ENCODE measurements around the gene RAB3D.
"Not testable (repeated sequence)": the region's sequence is repeated elsewhere in the genome, so short reads cannot be mapped to it uniquely, and the experiment has no call there.

The RAB3D gene

DNA sequence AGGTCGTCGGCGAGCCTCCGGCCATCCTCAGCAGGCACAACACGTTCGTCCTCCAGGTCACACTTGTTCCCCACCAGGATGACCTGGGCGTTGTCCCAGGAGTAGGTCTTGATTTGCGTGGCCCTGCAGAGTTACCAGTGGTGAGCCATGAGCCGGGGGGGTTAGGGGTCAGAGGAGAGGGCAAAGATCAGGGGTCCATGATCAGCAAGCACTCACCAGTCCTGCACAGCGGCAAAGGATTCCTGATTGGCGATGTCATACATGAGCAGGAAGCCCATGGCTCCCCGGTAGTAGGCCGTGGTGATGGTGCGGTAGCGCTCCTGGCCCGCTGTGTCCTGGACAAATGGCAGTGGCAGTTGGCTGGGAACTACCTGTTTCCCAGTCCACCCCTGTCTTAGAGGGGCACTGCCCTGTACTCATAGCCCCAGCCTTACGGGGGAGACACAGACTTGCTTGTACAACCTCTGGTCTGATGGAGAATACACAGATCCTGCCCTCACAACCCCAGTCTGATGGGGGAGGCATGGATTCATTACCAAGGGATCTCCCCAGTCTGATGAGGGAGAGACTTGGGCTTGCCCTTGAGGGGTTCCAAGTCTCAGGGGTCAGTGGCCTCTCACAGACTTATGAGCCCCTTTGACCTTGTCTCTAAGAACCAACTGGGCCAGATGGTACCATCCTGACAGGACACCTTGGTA is 3.9 kb downstream of the RAB3D start:
- no peaks in the 10 kb centered on the region for H3K4me1 ChIP-seq
- H3K36me3 ChIP-seq = peaks cover 4% of the 10 kb centered on the region
- no peaks in the 10 kb centered on the region for H3K9me3 ChIP-seq
- no peaks in the 10 kb centered on the region for H3K27me3 ChIP-seq
- DNase-seq = no peak
- no peak overlapping the region for H3K4me3 ChIP-seq (ENCODE audit: low read depth, low read length)
- TF ChIP-seq, protein P1, sequence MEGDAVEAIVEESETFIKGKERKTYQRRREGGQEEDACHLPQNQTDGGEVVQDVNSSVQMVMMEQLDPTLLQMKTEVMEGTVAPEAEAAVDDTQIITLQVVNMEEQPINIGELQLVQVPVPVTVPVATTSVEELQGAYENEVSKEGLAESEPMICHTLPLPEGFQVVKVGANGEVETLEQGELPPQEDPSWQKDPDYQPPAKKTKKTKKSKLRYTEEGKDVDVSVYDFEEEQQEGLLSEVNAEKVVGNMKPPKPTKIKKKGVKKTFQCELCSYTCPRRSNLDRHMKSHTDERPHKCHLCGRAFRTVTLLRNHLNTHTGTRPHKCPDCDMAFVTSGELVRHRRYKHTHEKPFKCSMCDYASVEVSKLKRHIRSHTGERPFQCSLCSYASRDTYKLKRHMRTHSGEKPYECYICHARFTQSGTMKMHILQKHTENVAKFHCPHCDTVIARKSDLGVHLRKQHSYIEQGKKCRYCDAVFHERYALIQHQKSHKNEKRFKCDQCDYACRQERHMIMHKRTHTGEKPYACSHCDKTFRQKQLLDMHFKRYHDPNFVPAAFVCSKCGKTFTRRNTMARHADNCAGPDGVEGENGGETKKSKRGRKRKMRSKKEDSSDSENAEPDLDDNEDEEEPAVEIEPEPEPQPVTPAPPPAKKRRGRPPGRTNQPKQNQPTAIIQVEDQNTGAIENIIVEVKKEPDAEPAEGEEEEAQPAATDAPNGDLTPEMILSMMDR (IDR thresholded peaks at IDR 0.05; ENCODE audit: low read depth, low read length) = no peak

DNA sequence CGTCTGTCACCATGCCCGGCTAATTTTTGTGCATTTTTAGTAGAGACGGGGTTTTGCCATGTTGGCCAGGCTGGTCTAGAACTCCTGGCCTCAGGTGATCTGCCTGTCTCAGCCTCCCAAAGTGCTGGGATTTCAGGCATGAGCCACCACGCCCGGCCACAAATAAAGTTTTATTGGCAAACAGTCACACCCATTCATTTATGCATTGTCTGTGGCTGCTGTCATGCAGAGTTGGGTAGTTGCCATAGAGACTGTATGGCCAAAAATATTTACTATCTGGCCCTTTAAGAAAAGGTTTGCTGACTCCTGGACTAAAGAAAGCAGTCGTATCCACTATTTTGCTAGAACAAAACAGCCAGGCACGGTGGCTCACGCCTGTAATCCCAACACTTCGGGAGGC is 5.6 kb downstream of the RAB3D start:
- not testable (repeated sequence) for H3K4me1 ChIP-seq; DNase-seq; H3K4me3 ChIP-seq (ENCODE audit: low read depth, low read length); H3K9me3 ChIP-seq; H3K27me3 ChIP-seq; H3K36me3 ChIP-seq

DNA sequence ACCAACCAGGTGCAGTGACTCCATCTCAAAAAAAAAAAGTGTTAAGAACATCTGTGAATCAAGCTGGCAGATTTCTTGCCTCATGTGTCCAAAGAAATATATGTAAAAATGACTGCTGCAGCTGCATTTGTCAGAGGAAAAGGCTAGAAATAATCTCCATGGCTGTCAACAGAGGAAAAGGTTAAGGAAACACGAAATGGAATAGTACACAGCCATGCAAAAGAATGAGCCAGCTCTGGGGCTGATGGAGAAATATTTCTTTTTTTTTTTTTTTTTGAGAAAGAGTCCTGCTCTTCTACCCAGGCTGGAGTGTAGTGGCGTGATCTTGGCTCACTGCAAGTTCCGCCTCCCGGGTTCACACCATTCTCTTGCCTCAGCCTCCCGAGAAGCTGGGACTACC is 6.6 kb downstream of the RAB3D start:
- TF ChIP-seq, protein P1 (IDR thresholded peaks at IDR 0.05; ENCODE audit: low read depth, low read length) = no peak
- DNase-seq = no peak
- Histone ChIP-seq H3K27me3 (no peaks in the 10 kb centered on the region), H3K4me3 (ENCODE audit: low read depth, low read length) (no peak overlapping the region), H3K4me1 (no peaks in the 10 kb centered on the region), H3K9me3 (no peaks in the 10 kb centered on the region), H3K36me3 (peaks cover 4% of the 10 kb centered on the region)

DNA sequence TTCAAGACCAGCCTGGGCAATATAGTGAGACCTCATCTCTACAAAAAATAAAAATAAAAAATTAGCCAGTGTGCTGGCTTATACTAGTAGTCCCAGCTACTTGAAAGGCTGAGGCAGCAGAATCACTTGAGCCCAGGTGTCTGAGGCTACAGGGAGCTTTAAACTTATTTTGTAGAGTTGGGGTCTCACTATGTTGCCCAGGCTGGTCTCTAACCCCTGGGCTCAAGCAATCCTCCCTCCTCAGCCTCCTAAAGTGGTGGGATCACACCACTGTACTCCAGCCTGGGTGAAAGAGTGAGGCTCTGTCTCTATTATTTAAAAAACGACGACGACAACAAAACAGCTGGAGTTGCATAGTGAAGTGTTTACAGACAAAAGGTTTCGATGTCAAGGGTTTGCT is 8.0 kb downstream of the RAB3D start:
- no peaks in the 10 kb centered on the region for H3K4me1 ChIP-seq
- TF ChIP-seq, protein P1 (IDR thresholded peaks at IDR 0.05; ENCODE audit: low read depth, low read length) = no peak
- peaks cover 4% of the 10 kb centered on the region for H3K36me3 ChIP-seq
- no peak for DNase-seq
- no peaks in the 10 kb centered on the region for H3K9me3 ChIP-seq
- H3K4me3 ChIP-seq (ENCODE audit: low read depth, low read length) = no peak overlapping the region
- H3K27me3 ChIP-seq = no peaks in the 10 kb centered on the region

DNA sequence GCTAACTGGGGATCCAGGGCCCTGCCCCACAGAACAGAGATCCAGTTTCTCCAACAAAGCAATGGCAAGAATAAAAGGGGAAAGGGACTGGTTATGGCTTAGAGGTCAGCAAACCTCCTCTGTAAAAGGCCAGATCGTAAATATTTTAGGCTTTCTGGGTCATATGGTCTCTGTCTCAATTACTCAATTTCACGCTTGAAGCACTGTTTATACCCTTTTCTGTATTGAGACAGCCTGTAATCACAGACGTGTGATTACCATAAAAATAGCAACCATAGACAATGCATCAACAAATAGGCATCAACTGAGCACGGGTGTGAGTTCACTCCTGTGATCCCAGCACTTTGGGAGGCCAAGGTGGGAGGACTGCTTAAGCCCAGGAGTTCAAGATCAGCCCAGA is 9.3 kb downstream of the RAB3D start:
- Histone ChIP-seq H3K9me3 (no peaks in the 10 kb centered on the region), H3K4me3 (ENCODE audit: low read depth, low read length) (no peak overlapping the region), H3K36me3 (peaks cover 6% of the 10 kb centered on the region), H3K27me3 (no peaks in the 10 kb centered on the region), H3K4me1 (no peaks in the 10 kb centered on the region)
- TF ChIP-seq, protein P1 (IDR thresholded peaks at IDR 0.05; ENCODE audit: low read depth, low read length) = no peak
- DNase-seq = no peak

DNA sequence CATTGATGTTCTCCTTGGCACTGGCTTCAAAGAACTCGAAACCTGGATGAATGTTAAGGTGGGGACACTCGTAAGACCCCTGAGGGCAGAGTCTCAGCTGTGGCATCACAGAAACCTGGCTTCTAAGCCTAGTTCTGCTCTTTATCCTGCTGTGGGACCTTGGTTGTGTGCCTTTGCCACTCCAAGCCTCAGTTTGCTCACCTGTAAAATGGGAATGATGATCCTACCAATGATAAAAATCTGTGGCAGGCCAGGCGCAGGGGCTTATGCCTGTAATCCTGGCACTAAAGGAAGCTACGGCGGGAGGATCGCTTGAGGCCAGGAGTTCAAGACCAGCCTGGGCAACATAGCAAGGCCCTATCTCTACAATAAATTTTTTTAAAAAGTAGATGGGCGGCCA is 13.9 kb downstream of the RAB3D start:
- no peak for DNase-seq
- TF ChIP-seq, protein P1 (IDR thresholded peaks at IDR 0.05; ENCODE audit: low read depth, low read length) = no peak
- Histone ChIP-seq H3K9me3 (no peaks in the 10 kb centered on the region), H3K27me3 (no peaks in the 10 kb centered on the region), H3K4me1 (peaks cover 10% of the 10 kb centered on the region), H3K36me3 (peaks cover 3% of the 10 kb centered on the region; the same call in 1 of the 2 replicates), H3K4me3 (ENCODE audit: low read depth, low read length) (no peak overlapping the region)

All from BE2C (cell line).